Measurements from ENCODE around the gene SRMS. TPM values are rescaled to one million over a fixed set of nuclear protein-coding genes. Genes with fewer than 3 reads are reported as not detected.

Gene SRMS
- total and polyA plus RNA-seq, 2 of the 13 experiments (the other 11 are each of a cell fraction or from before 2014, with no cell fraction given) = not detected

GRCh38 chr20:63563225-63563935 lies 15.8 kb upstream of the SRMS start (continued):
- TF ChIP-seq ZNF33A (CRISPR knock-in tag; IDR thresholded peaks at IDR 0.05; ENCODE audit: borderline replicate concordance) (no peak), ZNF263 (CRISPR knock-in tag; IDR thresholded peaks at IDR 0.05) (no peak), KDM5B (CRISPR knock-in tag; IDR thresholded peaks at IDR 0.05; ENCODE audit: borderline replicate concordance) (no peak), NCOA1 (CRISPR knock-in tag; IDR thresholded peaks at IDR 0.05) (no peak), U2AF1 (optimal IDR thresholded peaks at IDR 0.05; ENCODE audit: low read depth, low read length) (no peak), ZNF563 (CRISPR knock-in tag; IDR thresholded peaks at IDR 0.05) (no peak), ZKSCAN8 (CRISPR knock-in tag; IDR thresholded peaks at IDR 0.05; ENCODE audit: borderline replicate concordance) (no peak), HNF1B (CRISPR knock-in tag; IDR thresholded peaks at IDR 0.05) (no peak)

DNA sequence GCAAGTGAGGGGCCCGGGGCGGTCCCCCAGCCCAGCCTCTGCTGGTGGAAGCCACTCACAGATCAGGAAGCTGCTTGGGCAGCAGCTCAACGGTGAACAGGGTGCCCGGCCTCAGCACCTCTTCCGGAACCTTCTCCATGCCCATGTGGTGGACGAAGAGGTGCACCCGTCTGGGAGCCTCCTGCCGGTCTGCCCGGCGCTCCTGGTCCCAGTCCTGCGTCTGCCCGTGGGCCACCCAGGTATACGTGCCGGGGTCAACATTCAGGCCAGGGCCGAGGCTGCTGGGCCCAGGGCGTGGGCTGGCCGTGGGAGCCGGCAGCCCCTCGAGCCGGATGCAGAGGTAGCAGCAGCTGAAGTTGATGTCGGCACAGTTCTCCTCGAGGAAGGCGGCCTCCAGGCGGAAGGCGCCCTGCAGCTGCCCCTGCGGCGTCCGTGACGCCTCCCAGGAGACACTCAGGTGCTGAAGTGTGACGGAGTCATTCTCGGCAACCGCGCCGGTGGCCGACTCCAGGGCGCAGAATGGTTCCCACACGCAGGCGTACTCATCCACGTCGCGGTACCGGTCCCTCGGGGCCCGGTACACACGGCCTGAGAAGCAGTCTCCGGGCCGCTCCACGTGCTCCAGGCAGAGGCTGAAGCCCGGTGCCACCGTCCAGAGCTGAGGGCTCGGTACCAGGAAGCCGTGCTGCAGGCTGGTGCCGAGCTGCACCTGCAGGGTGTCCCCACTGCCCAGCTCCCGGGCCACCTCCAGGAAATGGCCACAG lies 15.1 kb upstream of the SRMS start:
- Histone ChIP-seq H3K36me3 (replicated peaks in 1 of 2; ENCODE audit: control insufficient read depth in 1 of 2, insufficient read depth in 2 of 2, low read length in 2 of 2) (no peaks in the 10 kb centered on the region; a peak in 1 of 5 replicates), H3K4me3 (replicated peaks in 1 of 3; ENCODE audit: insufficient read depth in 1 of 3, low read depth in 2 of 3, low read length in 3 of 3) (no peak overlapping the region), H3K27me3 (ENCODE audit: control insufficient read depth in 1 of 2, insufficient read depth in 2 of 2, low read length in 2 of 2) (no peaks in the 10 kb centered on the region), H4K20me1 (ENCODE audit: insufficient read depth, low read length) (no peaks in the 10 kb centered on the region; the same call in 1 of the 2 replicates), H2AFZ (ENCODE audit: low read length) (no peak overlapping the region), H3K9ac (ENCODE audit: insufficient read depth, low read depth, low read length) (no peak overlapping the region), H3K27ac (ENCODE audit: extremely low read length, insufficient read depth, low read length) (no peak overlapping the region), H3K79me2 (ENCODE audit: insufficient read depth, low read length) (no peaks in the 10 kb centered on the region), H3K4me2 (ENCODE audit: low read depth, low read length) (no peak overlapping the region), H3K9me3 (ENCODE audit: low read length) (no peaks in the 10 kb centered on the region), H3K4me1 (ENCODE audit: insufficient read depth, low read length) (peaks cover 10% of the 10 kb centered on the region)
- in situ Hi-C loops (cut with HindIII; ENCODE audit: extremely low pct_ligation_motif_present, low pct_unique_long_range_greater_than_20kb) = no loop called here
- no TSS peak for BruUV-seq (replicated peaks)
- WGBS (ENCODE audit: low lambda C conversion rate) = 90% methylated on average over 41 of the region's 54 CpGs
- CTCF ChIA-PET (ENCODE audit: low intra/inter-chr PET ratio, low total read pairs) = no interaction called here
- DNase-seq (ENCODE audit: low spot score) (no peak), ATAC-seq (no peak), FAIRE-seq (no peak)
- POLR2A ChIA-PET = no interaction called here
- TF ChIP-seq AGO2 (optimal IDR thresholded peaks at IDR 0.05; ENCODE audit: low read depth, low read length) = no peak
- TF ChIP-seq SNAI1 (CRISPR knock-in tag; IDR thresholded peaks at IDR 0.05; ENCODE audit: borderline replicate concordance) = no peak
- TF ChIP-seq SUZ12 (IDR thresholded peaks at IDR 0.05; ENCODE audit: low read depth, low read length) = no peak
- TF ChIP-seq NPAS2 (CRISPR knock-in tag; IDR thresholded peaks at IDR 0.05; ENCODE audit: borderline replicate concordance) = no peak
- TF ChIP-seq ZNF841 (CRISPR knock-in tag; IDR thresholded peaks at IDR 0.05; ENCODE audit: borderline replicate concordance) = no peak
- TF ChIP-seq MLLT10 (CRISPR knock-in tag; IDR thresholded peaks at IDR 0.05) = no peak
- no peak for TF ChIP-seq NR1H2 (CRISPR knock-in tag; IDR thresholded peaks at IDR 0.05; ENCODE audit: borderline replicate concordance, low read depth)
- intact Hi-C loops (cut with micrococcal nuclease; ENCODE audit: unreplicated experiment) = no loop called here
